HEK293T (cell line): ENCODE measurements around the gene CHURC1.

Experiments used
- CTCF ChIA-PET: fragments of 350-600 bp; formaldehyde crosslinking; extraction: SDS; loops from one replicate; lab custom pipeline; 2021; ENCODE audit warnings: antibody characterized with exemption, inconsistent platforms; lab: Yijun Ruan, JAX
- POLR2A ChIA-PET: fragments of 350-600 bp; formaldehyde crosslinking; extraction: SDS; loops from one replicate; lab custom pipeline; 2020; ENCODE audit warnings: antibody characterized with exemption, inconsistent platforms; lab: Yijun Ruan, JAX
- DNase-seq: peaks from one replicate; pipeline ENCODE4 v3.0.0; 2012; ENCODE audit warnings: mixed read lengths; ENCODE audit errors: extremely low spot score
- ARNT ChIP-seq: fragments of 450-650 bp; IDR thresholded peaks from 2 replicates; pipeline ENCODE4 v1.6.1; 2017; ENCODE audit warnings: mild to moderate bottlenecking
- BHLHE40 ChIP-seq: fragments of 450-650 bp; IDR thresholded peaks from 2 replicates; pipeline ENCODE4 v1.6.1; 2016; ENCODE audit warnings: mild to moderate bottlenecking, moderate library complexity, borderline replicate concordance
- CTBP1 ChIP-seq: fragments of 450-650 bp; IDR thresholded peaks from 2 replicates; pipeline ENCODE4 v1.6.1; 2016; ENCODE audit warnings: borderline replicate concordance
- ELF4 ChIP-seq: fragments of 450-650 bp; IDR thresholded peaks from 2 replicates; pipeline ENCODE4 v1.6.1; 2017; ENCODE audit warnings: antibody characterized with exemption
- FOXA1 ChIP-seq: fragments of 450-650 bp; IDR thresholded peaks from 2 replicates; pipeline ENCODE4 v1.6.1; 2016; ENCODE audit warnings: mild to moderate bottlenecking
- FOXK2 ChIP-seq: fragments of 450-650 bp; IDR thresholded peaks from 2 replicates; pipeline ENCODE4 v1.6.1; 2016; ENCODE audit warnings: mild to moderate bottlenecking
- FOXM1 ChIP-seq: fragments of 450-650 bp; IDR thresholded peaks from 2 replicates; pipeline ENCODE4 v1.6.1; 2017; ENCODE audit warnings: mild to moderate bottlenecking, borderline replicate concordance
- HDGF ChIP-seq: fragments of 450-650 bp; IDR thresholded peaks from 2 replicates; pipeline ENCODE4 v1.6.1; 2017; ENCODE audit warnings: antibody characterized with exemption, borderline replicate concordance
- L3MBTL2 ChIP-seq: fragments of 450-650 bp; conservative IDR thresholded peaks from 2 replicates; pipeline ENCODE4 v1.6.1; 2016; ENCODE audit warnings: mild to moderate bottlenecking
- LEF1 ChIP-seq: fragments of 450-650 bp; IDR thresholded peaks from 2 replicates; pipeline ENCODE4 v1.6.1; 2017; ENCODE audit warnings: mild to moderate bottlenecking, borderline replicate concordance
- NFRKB ChIP-seq: fragments of 450-650 bp; IDR thresholded peaks from 2 replicates; pipeline ENCODE4 v1.6.1; 2016; ENCODE audit warnings: mild to moderate bottlenecking, moderate library complexity
- PKNOX1 ChIP-seq: fragments of 450-650 bp; IDR thresholded peaks from 2 replicates; pipeline ENCODE4 v1.6.1; 2016
- SP1 ChIP-seq: fragments of 450-650 bp; IDR thresholded peaks from 2 replicates; pipeline ENCODE4 v1.6.1; 2017
- SUZ12 ChIP-seq: fragments of 450-650 bp; IDR thresholded peaks from 2 replicates; pipeline ENCODE4 v1.6.1; 2016; ENCODE audit warnings: mild to moderate bottlenecking
- TARDBP ChIP-seq: fragments of 450-650 bp; IDR thresholded peaks from 2 replicates; pipeline ENCODE4 v1.6.1; 2016
- ZNF384 ChIP-seq: fragments of 450-650 bp; IDR thresholded peaks from 2 replicates; pipeline ENCODE4 v1.6.1; 2016

Gene CHURC1

GRCh38 chr14:64937821-64938193 is 23.6 kb downstream of the CHURC1 start:
- no peak for TF ChIP-seq SP1
- TF ChIP-seq CTBP1, result no peak
- TF ChIP-seq FOXM1, result no peak
- no peak for TF ChIP-seq ZNF384
- no peak for TF ChIP-seq NFRKB
- TF ChIP-seq ARNT, result no peak
- ChIA-PET POLR2A (interaction anchor here (2.4 kb wide), 1 partner anchor 11 kb away, joined by 10 read pairs; no protein-coding TSS in a partner anchor), CTCF (interaction anchor here (2.0 kb wide), 1 partner anchor 26 kb away, joined by 11 read pairs; no protein-coding TSS in a partner anchor)
- DNase-seq, result no peak

- TF ChIP-seq CTBP1 (no peak), FOXK2 (no peak), FOXA1 (no peak)
These were observed 24.9 kb downstream of the CHURC1 start for GRCh38 chr14:64938972-64939816.

GRCh38 chr14:64939817-64940190 is 25.5 kb downstream of the CHURC1 start:
- POLR2A ChIA-PET, result no interaction called here
- no peak for TF ChIP-seq LEF1
- TF ChIP-seq TARDBP, result no peak
- CTCF ChIA-PET, result no interaction called here
- DNase-seq, result no peak

More at GRCh38 chr14:64938972-64939816, 24.9 kb downstream of the CHURC1 start:
- POLR2A ChIA-PET, result no interaction called here
- DNase-seq, result no peak
- CTCF ChIA-PET, result no interaction called here

- DNase-seq, result no peak
These were observed 26.2 kb downstream of the CHURC1 start for GRCh38 chr14:64940336-64940910.

GRCh38 chr14:64942531-64943111 is 28.4 kb downstream of the CHURC1 start, which contains the start of gene GPX2:
Gene GPX2 (minus strand): TSS chr14:64942745. CDS start chr14:64942726, 19 bp downstream.
- DNase-seq, result no peak
- TF ChIP-seq FOXA1, result no peak
- no peak for TF ChIP-seq NFRKB
- TF ChIP-seq SP1, result no peak
- no peak for TF ChIP-seq ZNF384
- no peak for TF ChIP-seq L3MBTL2
- no peak for TF ChIP-seq ELF4
- ChIA-PET CTCF (no interaction called here), POLR2A (no interaction called here)

More at GRCh38 chr14:64940336-64940910, 26.2 kb downstream of the CHURC1 start:
- POLR2A ChIA-PET, result no interaction called here
- TF ChIP-seq LEF1 (no peak), BHLHE40 (no peak), CTBP1 (no peak), FOXA1 (no peak), SP1 (no peak), ARNT (no peak), HDGF (no peak)
- CTCF ChIA-PET, result no interaction called here

- POLR2A ChIA-PET, result interaction anchor here (1.1 kb wide), 1 partner anchor 43 kb away, joined by 3 read pairs; the partner anchor contains the start of gene FNTB
- TF ChIP-seq ARNT, result no peak
- TF ChIP-seq BHLHE40, result no peak
- TF ChIP-seq FOXA1, result no peak
- no peak for DNase-seq
- CTCF ChIA-PET, result interaction anchor here (0.9 kb wide), 1 partner anchor 24 kb away, joined by 3 read pairs; no protein-coding TSS in a partner anchor
These were observed 29.3 kb downstream of the CHURC1 start for GRCh38 chr14:64943556-64943955.

GRCh38 chr14:64944041-64944440 is 29.8 kb downstream of the CHURC1 start:
- ChIA-PET POLR2A (interaction anchor here (1.1 kb wide), 1 partner anchor 43 kb away, joined by 3 read pairs; the partner anchor contains the start of gene FNTB), CTCF (interaction anchor here (0.9 kb wide), 1 partner anchor 24 kb away, joined by 3 read pairs; no protein-coding TSS in a partner anchor)
- TF ChIP-seq HDGF (no peak), ELF4 (no peak), BHLHE40 (no peak), NFRKB (no peak), LEF1 (no peak), FOXA1 (no peak), PKNOX1 (no peak), L3MBTL2 (no peak), FOXK2 (no peak), TARDBP (no peak), SP1 (no peak), CTBP1 (no peak), SUZ12 (no peak), ARNT (no peak), ZNF384 (no peak), FOXM1 (no peak)
- DNase-seq, result no peak
